Neural progenitor cell (in vitro differentiated cells): Measurements from ENCODE around the gene MAMLD1. TPM values are rescaled to one million over a fixed set of nuclear protein-coding genes. Genes with fewer than 3 reads are reported as not detected.

Experiments
- DNase-seq: peaks from one replicate; pipeline ENCODE4 v3.0.0-alpha.2; 2016; ENCODE audit warnings: low spot score
- H2AFZ ChIP-seq: fragments of 200-600 bp; sonication (generic); replicated peaks from 2 replicates; pipeline ENCODE4 v1.6.1; 2016; ENCODE audit warnings: antibody characterized with exemption
- H3F3A ChIP-seq: fragments of 200-600 bp; sonication (generic); 2 replicates; pipeline ENCODE4 v1.6.1; 2016; ENCODE audit warnings: antibody characterized with exemption, low read depth
- H3K27ac ChIP-seq: fragments of 200-600 bp; sonication (generic); 2 replicates; pipeline ENCODE4 v1.5.1; 2016; ENCODE audit warnings: mild to moderate bottlenecking
- H3K27me3 ChIP-seq: fragments of 200-600 bp; sonication (generic); 2 replicates; pipeline ENCODE4 v1.6.1; 2016; ENCODE audit warnings: mild to moderate bottlenecking, moderate library complexity
- H3K36me3 ChIP-seq: fragments of 200-600 bp; sonication (generic); 2 replicates; pipeline ENCODE4 v1.5.1; 2016
- H3K4me1 ChIP-seq: fragments of 200-600 bp; sonication (generic); 2 replicates; pipeline ENCODE4 v1.6.1; 2016; ENCODE audit warnings: mixed run types
- H3K4me2 ChIP-seq: fragments of 200-600 bp; sonication (generic); 2 replicates; pipeline ENCODE4 v1.6.1; 2016
- H3K4me3 ChIP-seq: fragments of 200-600 bp; sonication (generic); 2 replicates; pipeline ENCODE4 v1.5.1; 2016
- H3K79me2 ChIP-seq: fragments of 200-600 bp; sonication (generic); 2 replicates; pipeline ENCODE4 v1.6.1; 2016; ENCODE audit warnings: low read depth
- H3K9ac ChIP-seq: fragments of 200-600 bp; sonication (generic); 2 replicates; pipeline ENCODE4 v1.6.1; 2016
- H3K9me3 ChIP-seq: fragments of 200-600 bp; sonication (generic); 2 replicates; pipeline ENCODE4 v1.5.1; 2016; ENCODE audit warnings: low read depth
- H4K20me1 ChIP-seq: fragments of 200-600 bp; sonication (generic); 2 replicates; pipeline ENCODE4 v1.6.1; 2016; ENCODE audit warnings: low read depth
- H3K27ac Mint-ChIP-seq: 3 replicates; pipeline ENCODE4 v1.8.0; 2021; ENCODE audit warnings: mixed read lengths
- H3K27me3 Mint-ChIP-seq: 2 replicates; pipeline ENCODE4 v1.8.0; 2022; ENCODE audit warnings: low read depth, mild to moderate bottlenecking, inconsistent platforms, moderate library complexity, mixed read lengths; ENCODE audit not compliant: insufficient read depth
- H3K36me3 Mint-ChIP-seq: 3 replicates; pipeline ENCODE4 v1.8.0; 2021; ENCODE audit warnings: mixed read lengths
- H3K4me1 Mint-ChIP-seq: 3 replicates; pipeline ENCODE4 v1.8.0; 2021; ENCODE audit warnings: mixed read lengths
- H3K4me3 Mint-ChIP-seq: 3 replicates; pipeline ENCODE4 v1.8.0; 2021; ENCODE audit warnings: mild to moderate bottlenecking, moderate library complexity, mixed read lengths
- H3K9me3 Mint-ChIP-seq: 3 replicates; pipeline ENCODE4 v1.8.0; 2020; ENCODE audit warnings: mixed read lengths
- EZH2 ChIP-seq: fragments of 200-600 bp; sonication (generic); IDR thresholded peaks from 2 replicates; pipeline ENCODE4 v1.6.1; 2017; ENCODE audit warnings: antibody characterized with exemption, mild to moderate bottlenecking, moderate library complexity
- EZH2phosphoT487 ChIP-seq: fragments of 200-600 bp; sonication (generic); IDR thresholded peaks from 2 replicates; pipeline ENCODE4 v1.6.1; 2017; ENCODE audit warnings: antibody characterized with exemption
- total RNA-seq: library from RNA; depleted of rRNA; stranded (reverse); fragments of >200 nt; gene quantifications from 2 replicates; pipeline ENCODE4 v1.2.3, GENCODE V29; 2015; ENCODE audit warnings: low replicate concordance
- TF ChIP-seq, protein P1 (sequence below): fragments of 200-600 bp; sonication (generic); IDR thresholded peaks from 2 replicates; pipeline ENCODE4 v1.5.1; 2017; ENCODE audit warnings: antibody characterized with exemption, mild to moderate bottlenecking

Gene MAMLD1
- total RNA-seq, 1 donor from 2014 or later: not detected

DNA sequence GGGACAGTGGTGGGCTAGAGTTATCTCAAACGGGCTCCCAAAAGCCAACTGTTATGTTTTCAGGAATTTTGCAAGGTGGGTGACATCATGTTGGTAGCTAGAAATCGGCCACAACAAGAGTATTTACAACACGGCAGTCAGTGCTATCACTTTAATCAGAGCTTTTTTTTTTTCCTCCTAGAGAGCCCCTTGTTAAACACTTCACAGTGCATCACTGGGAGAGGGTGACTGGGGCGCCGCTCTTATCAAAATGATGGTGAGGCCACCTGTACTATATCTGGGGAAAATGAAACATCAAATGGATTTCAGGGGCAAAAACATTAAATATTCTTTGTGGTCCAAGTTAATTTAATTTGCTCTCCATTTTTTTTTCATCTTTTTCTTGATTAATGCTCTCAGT is 44.9 kb downstream of the MAMLD1 start:
- TF ChIP-seq EZH2phosphoT487 (no peak), EZH2 (no peak)
- TF ChIP-seq, protein P1, sequence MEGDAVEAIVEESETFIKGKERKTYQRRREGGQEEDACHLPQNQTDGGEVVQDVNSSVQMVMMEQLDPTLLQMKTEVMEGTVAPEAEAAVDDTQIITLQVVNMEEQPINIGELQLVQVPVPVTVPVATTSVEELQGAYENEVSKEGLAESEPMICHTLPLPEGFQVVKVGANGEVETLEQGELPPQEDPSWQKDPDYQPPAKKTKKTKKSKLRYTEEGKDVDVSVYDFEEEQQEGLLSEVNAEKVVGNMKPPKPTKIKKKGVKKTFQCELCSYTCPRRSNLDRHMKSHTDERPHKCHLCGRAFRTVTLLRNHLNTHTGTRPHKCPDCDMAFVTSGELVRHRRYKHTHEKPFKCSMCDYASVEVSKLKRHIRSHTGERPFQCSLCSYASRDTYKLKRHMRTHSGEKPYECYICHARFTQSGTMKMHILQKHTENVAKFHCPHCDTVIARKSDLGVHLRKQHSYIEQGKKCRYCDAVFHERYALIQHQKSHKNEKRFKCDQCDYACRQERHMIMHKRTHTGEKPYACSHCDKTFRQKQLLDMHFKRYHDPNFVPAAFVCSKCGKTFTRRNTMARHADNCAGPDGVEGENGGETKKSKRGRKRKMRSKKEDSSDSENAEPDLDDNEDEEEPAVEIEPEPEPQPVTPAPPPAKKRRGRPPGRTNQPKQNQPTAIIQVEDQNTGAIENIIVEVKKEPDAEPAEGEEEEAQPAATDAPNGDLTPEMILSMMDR: no peak
- no peak overlapping the region for H3K4me3 Mint-ChIP-seq

DNA sequence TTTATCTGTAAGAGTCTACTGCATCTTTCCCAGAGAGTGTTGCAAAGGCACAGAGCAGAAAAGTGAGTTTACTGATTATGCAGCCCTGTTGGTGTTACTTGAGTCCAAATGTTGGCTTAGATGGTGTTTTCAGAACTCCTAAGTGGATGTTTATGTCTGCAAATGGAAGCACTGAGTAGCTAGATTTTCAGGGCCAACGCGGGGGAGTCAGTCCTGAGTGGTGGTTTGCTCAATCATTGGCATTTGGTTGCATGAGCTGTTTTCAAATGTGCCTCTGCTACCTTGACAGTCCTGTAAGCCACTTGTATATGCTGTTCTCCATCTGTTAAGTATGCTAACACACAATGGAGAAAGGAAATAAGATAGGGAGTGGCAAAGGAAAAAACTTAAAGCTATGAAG is 45.4 kb downstream of the MAMLD1 start:
- peaks cover 5% of the 10 kb centered on the region for H3K4me1 Mint-ChIP-seq
- Histone ChIP-seq H3K27me3 (no peaks in the 10 kb centered on the region), H3K9ac (no peak overlapping the region), H3K79me2 (no peaks in the 10 kb centered on the region), H3K9me3 (no peaks in the 10 kb centered on the region), H3K4me1 (no peaks in the 10 kb centered on the region), H2AFZ (no peak overlapping the region), H3K4me2 (no peak overlapping the region), H4K20me1 (no peaks in the 10 kb centered on the region), H3K4me3 (no peak overlapping the region), H3K27ac (no peak overlapping the region), H3K36me3 (no peaks in the 10 kb centered on the region), H3F3A (no peaks in the 10 kb centered on the region)
- no peaks in the 10 kb centered on the region for H3K36me3 Mint-ChIP-seq
- no peaks in the 10 kb centered on the region for H3K9me3 Mint-ChIP-seq
- DNase-seq: no peak
- H3K27ac Mint-ChIP-seq: no peak overlapping the region
- H3K27me3 Mint-ChIP-seq: peaks cover 3% of the 10 kb centered on the region
- TF ChIP-seq EZH2phosphoT487: no peak
- TF ChIP-seq EZH2: no peak
- TF ChIP-seq, protein P1: no peak
- H3K4me3 Mint-ChIP-seq: no peak overlapping the region

More for the DNA sequence above, 44.9 kb downstream of the MAMLD1 start:
- H3K36me3 Mint-ChIP-seq: no peaks in the 10 kb centered on the region
- H3K27ac ChIP-seq: no peak overlapping the region
- H3K9me3 Mint-ChIP-seq: no peaks in the 10 kb centered on the region
- H3K36me3 ChIP-seq: no peaks in the 10 kb centered on the region
- no peaks in the 10 kb centered on the region for H3K27me3 ChIP-seq
- peaks cover 3% of the 10 kb centered on the region for H3K27me3 Mint-ChIP-seq
- H3K4me1 ChIP-seq: no peaks in the 10 kb centered on the region
- no peaks in the 10 kb centered on the region for H3K79me2 ChIP-seq
- H3K4me1 Mint-ChIP-seq: peaks cover under 1% of the 10 kb centered on the region
- no peaks in the 10 kb centered on the region for H4K20me1 ChIP-seq
- no peak overlapping the region for H3K27ac Mint-ChIP-seq
- H3K9ac ChIP-seq: no peak overlapping the region
- H3K4me3 ChIP-seq: no peak overlapping the region
- no peak overlapping the region for H2AFZ ChIP-seq
- no peaks in the 10 kb centered on the region for H3K9me3 ChIP-seq
- DNase-seq: no peak
- H3K4me2 ChIP-seq: no peak overlapping the region
- no peaks in the 10 kb centered on the region for H3F3A ChIP-seq

DNA sequence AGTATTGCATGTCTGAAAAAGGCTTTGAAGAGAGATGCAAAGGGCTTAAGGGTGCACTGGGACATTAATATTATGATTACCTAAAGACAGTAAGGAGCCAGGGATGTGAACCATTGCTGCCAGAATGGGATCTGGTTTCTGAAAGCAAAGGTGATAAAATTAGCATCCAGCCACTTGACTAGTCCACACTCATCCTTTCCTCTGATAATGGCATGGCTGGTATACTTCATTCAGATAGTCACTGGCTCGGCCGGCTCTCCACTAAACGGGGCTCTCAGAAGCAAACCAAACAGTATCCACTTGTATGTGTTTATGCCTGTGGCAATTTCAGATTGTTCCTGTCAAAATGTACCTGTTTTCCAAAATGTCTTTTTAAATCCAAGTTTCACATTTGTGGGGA is 46.4 kb downstream of the MAMLD1 start:
- no peak overlapping the region for H3K4me3 Mint-ChIP-seq

More for the DNA sequence above, 46.4 kb downstream of the MAMLD1 start:
- H3K79me2 ChIP-seq: no peaks in the 10 kb centered on the region
- H3K9ac ChIP-seq: no peak overlapping the region
- H3K4me2 ChIP-seq: no peak overlapping the region
- peaks cover 6% of the 10 kb centered on the region for H3K4me1 Mint-ChIP-seq
- no peaks in the 10 kb centered on the region for H3K9me3 Mint-ChIP-seq
- no peaks in the 10 kb centered on the region for H3K36me3 Mint-ChIP-seq
- H3K27ac ChIP-seq: no peak overlapping the region
- H3K27me3 Mint-ChIP-seq: peaks cover 3% of the 10 kb centered on the region
- TF ChIP-seq EZH2 (no peak), EZH2phosphoT487 (no peak)
- TF ChIP-seq, protein P1: no peak
- H4K20me1 ChIP-seq: no peaks in the 10 kb centered on the region
- DNase-seq: no peak
- H3K36me3 ChIP-seq: no peaks in the 10 kb centered on the region
- no peak overlapping the region for H3K4me3 ChIP-seq
- H2AFZ ChIP-seq: no peak overlapping the region
- no peaks in the 10 kb centered on the region for H3K4me1 ChIP-seq
- H3K27me3 ChIP-seq: no peaks in the 10 kb centered on the region
- no peak overlapping the region for H3K27ac Mint-ChIP-seq
- no peaks in the 10 kb centered on the region for H3F3A ChIP-seq
- H3K9me3 ChIP-seq: no peaks in the 10 kb centered on the region
